Measurements from ENCODE around the gene TMEM150B. TPM values are rescaled to one million over a fixed set of nuclear protein-coding genes. Genes with fewer than 3 reads are reported as not detected.
A peak's percentile ranks its signal among the peaks of the same experiment; 100 is the strongest.

The TMEM150B gene
- total and polyA plus RNA-seq, 2 of the 4 experiments (the other 2 are of a cell fraction) = not detected

DNA sequence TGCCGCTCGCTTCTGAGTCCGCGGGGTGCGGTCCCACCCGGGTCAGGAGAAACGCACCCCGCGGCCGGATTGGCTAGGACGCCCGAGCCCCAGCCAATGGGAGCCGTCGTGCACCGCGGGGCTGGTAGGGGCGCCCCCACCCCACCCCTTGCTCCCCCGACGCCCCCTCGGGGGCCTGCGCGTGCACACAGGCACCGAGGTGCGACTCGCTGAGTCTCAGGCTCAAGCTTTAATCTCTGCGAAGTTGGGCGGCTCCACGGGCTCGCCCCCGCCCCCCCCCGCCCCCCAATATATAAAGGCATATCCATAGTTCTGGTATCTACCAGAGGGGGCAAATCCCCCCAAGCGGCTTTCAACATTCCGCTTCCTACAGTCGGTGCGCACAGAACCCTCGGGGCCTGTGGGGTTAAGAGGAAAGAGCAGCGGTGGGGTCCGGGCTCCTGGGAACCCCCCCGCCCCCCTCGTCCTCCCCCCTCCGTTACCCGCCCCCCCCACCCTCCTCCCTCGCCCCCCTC, 29.6 kb upstream of the TMEM150B start, which contains the start of gene COX6B2:
COX6B2 (minus strand) TSS at position 22 of the 515 bp plus-strand sequence. CDS start 198 bp downstream, outside the sequence.
- ChIA-PET CTCF (no interaction called here), POLR2A (ENCODE audit: unreplicated experiment) (no interaction called here)
- no CpG with 5 or more reads among the region's 43 CpGs for WGBS, 2 experiments (ENCODE audit: extremely low coverage in 2 of 2, insufficient read length in 1 of 2)
- no peak within 1 kb of the TSS for H2BK20ac ChIP-seq (ENCODE audit: low read depth, low read length)
- no peaks in the 10 kb centered on the region for H3K79me1 ChIP-seq (ENCODE audit: low read depth in 1 of 2, low read length in 2 of 2)
- H3K18ac ChIP-seq (ENCODE audit: low read depth, low read length) = no peak within 1 kb of the TSS; the same call in 1 of the 2 replicates
- TF ChIP-seq, protein P1, sequence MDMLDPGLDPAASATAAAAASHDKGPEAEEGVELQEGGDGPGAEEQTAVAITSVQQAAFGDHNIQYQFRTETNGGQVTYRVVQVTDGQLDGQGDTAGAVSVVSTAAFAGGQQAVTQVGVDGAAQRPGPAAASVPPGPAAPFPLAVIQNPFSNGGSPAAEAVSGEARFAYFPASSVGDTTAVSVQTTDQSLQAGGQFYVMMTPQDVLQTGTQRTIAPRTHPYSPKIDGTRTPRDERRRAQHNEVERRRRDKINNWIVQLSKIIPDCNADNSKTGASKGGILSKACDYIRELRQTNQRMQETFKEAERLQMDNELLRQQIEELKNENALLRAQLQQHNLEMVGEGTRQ (IDR thresholded peaks at IDR 0.05; ENCODE audit: low read depth, low read length) = no peak
- H3K23ac ChIP-seq (ENCODE audit: low read depth, low read length) = no peak within 1 kb of the TSS
- H2AFZ ChIP-seq (replicated peaks; ENCODE audit: low read length, poor library complexity) = peak within 1 kb of the TSS; percentile 93
- ATAC-seq (ENCODE audit: low read depth) (no peak), DNase-seq (no peak)
- H3K9me1 ChIP-seq (ENCODE audit: insufficient read depth, low read length) = no peaks in the 10 kb centered on the region
- H3K14ac ChIP-seq (replicated peaks; ENCODE audit: low read depth, low read length) = no peak within 1 kb of the TSS; the same call in 1 of the 2 replicates
- H4K8ac ChIP-seq (ENCODE audit: low read depth in 2 of 2, low read length in 2 of 2) = peak within 1 kb of the TSS in 1 of 2 experiments; percentile 50; a peak in 1 of 4 replicates
- H3K9me3 ChIP-seq (ENCODE audit: control insufficient read depth, insufficient read depth, low read length) = no peaks in the 10 kb centered on the region
- no peak within 1 kb of the TSS for H4K5ac ChIP-seq (ENCODE audit: low read depth, low read length)
- H3K4me1 ChIP-seq (ENCODE audit: control insufficient read depth, insufficient read depth, low read length) = peaks cover 5% of the 10 kb centered on the region; the same call in 1 of the 2 replicates
- H3K36me3 ChIP-seq (ENCODE audit: control insufficient read depth, insufficient read depth, low read length) = no peaks in the 10 kb centered on the region
- dilution Hi-C loops (cut with HindIII; ENCODE audit: low sequenced_read_pairs, unreplicated experiment) (no loop called here), intact Hi-C loops (cut with micrococcal nuclease) (no loop called here), in situ Hi-C loops (cut with MboI; ENCODE audit: low sequenced_read_pairs) (no loop called here)
- no peak within 1 kb of the TSS for H3K56ac ChIP-seq (ENCODE audit: extremely low read depth, insufficient read depth, low read length)
- H4K91ac ChIP-seq (ENCODE audit: insufficient read depth, low read depth, low read length) = peak within 1 kb of the TSS; percentile 34; the same call in 1 of the 2 replicates
- no peak within 1 kb of the TSS for H2BK5ac ChIP-seq (ENCODE audit: low read depth, low read length, poor library complexity, severe bottlenecking)
- H4K20me1 ChIP-seq (ENCODE audit: insufficient read depth, low read length) = peaks cover 7% of the 10 kb centered on the region; the same call in 1 of the 2 replicates
- H3K4ac ChIP-seq (ENCODE audit: low read depth, low read length) = no peak within 1 kb of the TSS
- H3K27ac ChIP-seq (ENCODE audit: insufficient read depth, low read length) = peak within 1 kb of the TSS; percentile 21; the same call in 1 of the 2 replicates
- H2BK120ac ChIP-seq (ENCODE audit: low read depth, low read length) = no peak within 1 kb of the TSS
- no peak within 1 kb of the TSS for H2AK5ac ChIP-seq (ENCODE audit: low read depth, low read length)
- 0 out of 2 replicates have a peak within 1 kb of the TSS, but pooled peaks have one; percentile 7 for H3K9ac ChIP-seq (ENCODE audit: low read depth, low read length)
- BruUV-seq (replicated peaks) = no TSS peak
- H3K27me3 ChIP-seq (ENCODE audit: control insufficient read depth, insufficient read depth, low read length) = peaks cover 43% of the 10 kb centered on the region
- H3K4me2 ChIP-seq (ENCODE audit: low read depth, low read length) = peak within 1 kb of the TSS; percentile 86
- H3K4me3 ChIP-seq (ENCODE audit: insufficient read depth, low read depth, low read length) = peak within 1 kb of the TSS; percentile 65
- peak within 1 kb of the TSS; percentile 23 for H2AK9ac ChIP-seq (replicated peaks; ENCODE audit: low read depth, low read length, poor library complexity)
- H2BK15ac ChIP-seq (ENCODE audit: low read depth, low read length) = no peak within 1 kb of the TSS; the same call in 2 of the 3 replicates

Data from IMR-90 (cell line).